ENCODE results near the gene BMI1. TPM values are rescaled to one million over a fixed set of nuclear protein-coding genes. Genes with fewer than 3 reads are reported as not detected.

The BMI1 gene
- total RNA-seq, 1 experiment from 2014 or later = 81.1 TPM

- ChIA-PET RAD21 (ENCODE audit: low non-redundant PET in 1 of 2, low total read pairs in 2 of 2, uncharacterized antibody in 2 of 2, unreplicated experiment in 2 of 2) (no interaction called here), CTCF (no interaction called here), POLR2A (interaction anchor here (1.4 kb wide), 1 partner anchor 30 kb away, joined by 3 read pairs; no protein-coding TSS in a partner anchor)
- H4K20me1 ChIP-seq (ENCODE audit: insufficient read depth) = no peaks in the 10 kb centered on the region
- H3K9me3 ChIP-seq (ENCODE audit: control insufficient read depth in 1 of 2, insufficient read depth in 1 of 2, low read depth in 1 of 2, low read length in 2 of 2) = no peaks in the 10 kb centered on the region
- H3K36me3 ChIP-seq (ENCODE audit: control insufficient read depth in 1 of 2, insufficient read depth in 2 of 2, low read length in 2 of 2) = no peaks in the 10 kb centered on the region
- H3K27ac ChIP-seq (ENCODE audit: low read depth, low read length) = no peak overlapping the region
- ATAC-seq (no peak), DNase-seq (ENCODE audit: low read depth, low spot score) (no peak)
- intact Hi-C loops (cut with micrococcal nuclease) = no loop called here
- H3K27me3 ChIP-seq (ENCODE audit: insufficient read depth, low read length) = no peaks in the 10 kb centered on the region
- no peaks in the 10 kb centered on the region for H3K4me1 ChIP-seq (ENCODE audit: control insufficient read depth in 1 of 2, insufficient read depth in 2 of 2, low read length in 2 of 2)
- no peaks in the 10 kb centered on the region for H3K79me2 ChIP-seq (ENCODE audit: insufficient read depth, low read length)
- H3K9ac ChIP-seq (ENCODE audit: low read length) = no peak overlapping the region
- BruUV-seq (replicated peaks) = no TSS peak
- H3K9me2 ChIP-seq (ENCODE audit: insufficient read depth) = no peaks in the 10 kb centered on the region; the same call in 1 of the 2 replicates
- no peak overlapping the region for H3K4me3 ChIP-seq (replicated peaks in 1 of 2; ENCODE audit: low read depth in 1 of 2, low read length in 2 of 2)
- TF ChIP-seq ZFX (IDR thresholded peaks at IDR 0.05) (no peak), TCF7L2 (IDR thresholded peaks at IDR 0.05; ENCODE audit: borderline replicate concordance, extremely low read depth, insufficient read depth, insufficient read length) (no peak), ZNF274 (IDR thresholded peaks at IDR 0.05; ENCODE audit: low read depth, low read length) (no peak), POLR2A (IDR thresholded peaks at IDR 0.05; ENCODE audit: borderline replicate concordance, extremely low read depth, insufficient read depth, insufficient read length) (no peak), CBX3 (IDR thresholded peaks at IDR 0.05; ENCODE audit: low read depth) (no peak), EZH2phosphoT487 (IDR thresholded peaks at IDR 0.05; ENCODE audit: borderline replicate concordance) (no peak), SP1 (IDR thresholded peaks at IDR 0.05; ENCODE audit: low read depth) (no peak), FOSL1 (IDR thresholded peaks at IDR 0.05; ENCODE audit: low read depth) (no peak), JUND (IDR thresholded peaks at IDR 0.05) (no peak), EGR1 (IDR thresholded peaks at IDR 0.05; ENCODE audit: low read depth) (no peak), ELF1 (IDR thresholded peaks at IDR 0.05; ENCODE audit: borderline replicate concordance, low read depth) (no peak), MAX (IDR thresholded peaks at IDR 0.05) (no peak), SRF (IDR thresholded peaks at IDR 0.05; ENCODE audit: low read depth) (no peak), CEBPB (IDR thresholded peaks at IDR 0.05; ENCODE audit: low read depth) (no peak), ZBTB33 (IDR thresholded peaks at IDR 0.05; ENCODE audit: extremely low read depth, insufficient replicate concordance, low read length) (no peak), SIN3A (IDR thresholded peaks at IDR 0.05; ENCODE audit: low read depth) (no peak)
- TF ChIP-seq, protein P1, sequence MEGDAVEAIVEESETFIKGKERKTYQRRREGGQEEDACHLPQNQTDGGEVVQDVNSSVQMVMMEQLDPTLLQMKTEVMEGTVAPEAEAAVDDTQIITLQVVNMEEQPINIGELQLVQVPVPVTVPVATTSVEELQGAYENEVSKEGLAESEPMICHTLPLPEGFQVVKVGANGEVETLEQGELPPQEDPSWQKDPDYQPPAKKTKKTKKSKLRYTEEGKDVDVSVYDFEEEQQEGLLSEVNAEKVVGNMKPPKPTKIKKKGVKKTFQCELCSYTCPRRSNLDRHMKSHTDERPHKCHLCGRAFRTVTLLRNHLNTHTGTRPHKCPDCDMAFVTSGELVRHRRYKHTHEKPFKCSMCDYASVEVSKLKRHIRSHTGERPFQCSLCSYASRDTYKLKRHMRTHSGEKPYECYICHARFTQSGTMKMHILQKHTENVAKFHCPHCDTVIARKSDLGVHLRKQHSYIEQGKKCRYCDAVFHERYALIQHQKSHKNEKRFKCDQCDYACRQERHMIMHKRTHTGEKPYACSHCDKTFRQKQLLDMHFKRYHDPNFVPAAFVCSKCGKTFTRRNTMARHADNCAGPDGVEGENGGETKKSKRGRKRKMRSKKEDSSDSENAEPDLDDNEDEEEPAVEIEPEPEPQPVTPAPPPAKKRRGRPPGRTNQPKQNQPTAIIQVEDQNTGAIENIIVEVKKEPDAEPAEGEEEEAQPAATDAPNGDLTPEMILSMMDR (IDR thresholded peaks at IDR 0.05 in 2 of 3, conservative IDR thresholded peaks at IDR 0.05 in 1 of 3; ENCODE audit: borderline replicate concordance in 1 of 3, insufficient read depth in 1 of 3, low read depth in 2 of 3, low read length in 2 of 3) = no peak
- peak overlapping the region; percentile 11 for H2AFZ ChIP-seq (ENCODE audit: low read depth, low read length, poor library complexity, severe bottlenecking)
- no peak overlapping the region for H3K4me2 ChIP-seq (ENCODE audit: low read length)
Measured at GRCh38 chr10:22370320-22370719, 49.4 kb downstream of the BMI1 start.
